Ureter (tissue), 1 donor: ENCODE data around the gene DSG2. TPM values are rescaled to one million over a fixed set of nuclear protein-coding genes. Genes with fewer than 3 reads are reported as not detected.
A peak's percentile ranks its signal among the peaks of the same experiment; 100 is the strongest.

ENCODE experiments used
- DNase-seq: peaks from one replicate; pipeline ENCODE4 v3.0.0-alpha.2; 2020; ENCODE audit warnings: low spot score
- total RNA-seq: library from RNA; stranded (reverse); gene quantifications from one replicate; pipeline ENCODE4 v1.2.4, GENCODE V29; 2023
- donor health status: DM: yes; HTN: yes; CAD: no.

The DSG2 gene
- total RNA-seq, 1 donor from 2014 or later, result 93.1 TPM

GRCh38 chr18:31555971-31556747, 58.2 kb downstream of the DSG2 start:
- DNase-seq, result peak; percentile 52

GRCh38 chr18:31557446-31557845, 59.5 kb downstream of the DSG2 start:
- no peak for DNase-seq

GRCh38 chr18:31558567-31558966, 60.6 kb downstream of the DSG2 start:
- no peak for DNase-seq

- no peak for DNase-seq
These were observed 64.7 kb downstream of the DSG2 start for GRCh38 chr18:31562726-31563125.

- no peak for DNase-seq
These were observed 65.8 kb downstream of the DSG2 start for GRCh38 chr18:31563778-31564177.

DNA sequence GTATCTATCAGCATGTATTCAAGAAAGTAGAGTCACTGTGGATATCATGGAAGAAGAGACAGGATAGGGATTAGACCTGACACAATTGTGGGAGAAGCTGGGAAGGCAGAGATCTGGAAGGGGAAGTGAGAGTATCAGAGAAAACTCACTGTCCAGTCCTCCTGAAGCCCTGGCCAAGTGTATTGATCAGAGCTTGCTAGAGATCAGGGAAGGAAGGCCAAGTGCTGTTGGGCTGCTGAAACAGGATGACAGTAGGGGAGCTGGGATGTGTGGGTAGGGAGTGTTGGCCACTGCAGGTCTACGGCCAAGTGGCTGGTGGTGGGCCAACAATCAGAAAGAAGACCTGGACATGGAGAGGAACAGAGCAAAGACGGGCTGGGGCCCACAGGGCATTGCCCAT, 67.4 kb downstream of the DSG2 start:
- DNase-seq, result no peak

GRCh38 chr18:31565782-31566512, 68.0 kb downstream of the DSG2 start:
- no peak for DNase-seq

GRCh38 chr18:31566576-31567306, 68.8 kb downstream of the DSG2 start:
- DNase-seq, result no peak

DNA sequence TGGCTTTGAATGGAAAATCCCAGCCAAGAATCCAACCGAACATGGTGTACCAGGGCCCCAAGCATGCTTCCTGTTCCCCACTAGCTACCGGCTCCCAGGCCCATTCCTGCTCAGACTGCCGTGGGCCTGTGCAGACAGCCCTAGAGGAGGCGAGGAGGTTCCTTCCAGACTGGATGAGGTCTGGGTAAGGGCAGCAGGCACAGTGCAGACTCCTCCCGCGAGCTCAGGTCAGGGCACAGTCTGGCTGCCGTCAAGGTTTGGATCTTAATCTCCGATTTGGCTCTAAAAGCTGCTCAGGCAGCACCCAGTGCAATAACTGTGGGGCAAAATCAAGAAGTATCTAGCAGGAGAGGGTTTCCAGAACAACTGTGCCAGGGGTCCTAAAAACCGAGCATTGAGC, 74.4 kb downstream of the DSG2 start:
- no peak for DNase-seq

- no peak for DNase-seq
These were observed 75.1 kb downstream of the DSG2 start for GRCh38 chr18:31573051-31573450.

DNA sequence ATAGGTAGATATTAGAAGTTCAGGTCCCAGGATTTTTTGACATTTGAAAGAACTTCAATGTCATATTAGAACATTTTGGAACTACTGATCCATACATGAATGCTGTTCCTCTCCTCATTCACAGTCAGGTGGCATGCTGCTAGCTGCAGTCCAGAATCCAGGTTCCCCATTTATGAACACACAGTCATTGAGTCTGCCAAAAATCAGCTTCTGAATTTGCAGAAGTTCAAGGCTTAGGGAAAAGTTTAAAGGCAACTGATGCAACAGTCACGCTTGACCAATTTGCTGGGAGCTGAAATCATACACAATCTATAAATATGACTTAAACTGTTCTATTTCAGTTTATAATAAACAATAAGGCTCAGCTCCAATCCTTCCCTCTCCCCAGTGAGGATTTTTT, 76.4 kb downstream of the DSG2 start:
- no peak for DNase-seq

GRCh38 chr18:31575515-31576257, 77.7 kb downstream of the DSG2 start:
- DNase-seq, result no peak

DNA sequence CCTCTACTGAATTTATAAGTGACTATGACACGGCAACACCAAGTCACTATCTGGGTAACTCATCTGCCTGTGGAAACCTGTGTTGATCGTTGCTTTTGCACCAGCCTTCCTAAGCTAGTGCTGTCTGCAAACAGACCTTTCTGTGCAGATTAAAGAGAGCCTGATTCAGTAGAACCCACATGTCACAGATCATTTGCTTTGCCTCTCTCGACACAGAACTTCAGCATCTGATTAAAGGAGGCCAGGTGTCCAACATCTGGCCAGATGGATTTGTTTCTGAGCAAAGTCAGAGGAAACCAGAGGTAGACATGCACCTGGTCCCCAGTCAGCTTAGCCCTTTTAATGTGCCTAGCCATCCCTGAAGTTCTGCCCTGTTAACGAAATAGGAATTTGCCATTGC, 78.7 kb downstream of the DSG2 start:
- no peak for DNase-seq

DNA sequence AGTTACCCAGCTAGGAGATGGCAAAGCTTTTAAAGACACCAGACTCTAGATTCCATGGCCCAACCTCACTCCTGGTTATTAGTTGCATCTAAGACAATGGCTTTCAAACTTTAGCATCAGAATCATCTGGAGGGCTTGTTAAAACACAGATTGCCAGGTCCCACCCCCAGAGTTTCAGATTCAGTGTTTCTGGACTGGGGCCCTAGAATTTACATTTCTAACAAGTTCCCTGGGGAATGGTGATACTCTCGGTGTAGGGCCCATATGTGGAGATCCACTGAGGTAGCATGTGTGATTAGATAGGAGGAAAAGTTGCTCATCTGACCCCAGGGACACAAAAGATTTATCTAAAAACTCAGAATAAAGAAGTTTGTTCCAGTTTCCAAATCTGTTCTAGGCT, 79.2 kb downstream of the DSG2 start:
- DNase-seq, result no peak

DNA sequence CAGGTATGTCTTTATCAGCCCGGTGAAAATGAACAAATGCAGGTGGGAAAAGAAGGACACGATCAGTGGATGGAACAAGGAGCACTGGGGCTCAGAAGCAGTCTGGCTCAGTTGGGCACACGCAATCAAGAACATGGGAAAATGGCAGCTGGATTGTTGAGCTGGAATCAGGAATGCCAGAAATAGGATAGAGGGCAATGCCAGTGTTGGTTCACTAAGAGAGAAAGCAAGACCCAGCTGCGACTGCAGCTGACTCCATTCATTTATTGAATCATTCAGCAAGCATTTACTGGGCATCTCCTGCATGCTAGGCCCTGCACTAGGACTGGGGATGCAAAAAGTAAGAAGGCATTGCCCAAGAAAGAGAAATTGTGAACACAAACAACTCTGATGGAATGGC, 80.1 kb downstream of the DSG2 start:
- no peak for DNase-seq

GRCh38 chr18:31579375-31579774, 81.4 kb downstream of the DSG2 start:
- DNase-seq, result no peak

DNA sequence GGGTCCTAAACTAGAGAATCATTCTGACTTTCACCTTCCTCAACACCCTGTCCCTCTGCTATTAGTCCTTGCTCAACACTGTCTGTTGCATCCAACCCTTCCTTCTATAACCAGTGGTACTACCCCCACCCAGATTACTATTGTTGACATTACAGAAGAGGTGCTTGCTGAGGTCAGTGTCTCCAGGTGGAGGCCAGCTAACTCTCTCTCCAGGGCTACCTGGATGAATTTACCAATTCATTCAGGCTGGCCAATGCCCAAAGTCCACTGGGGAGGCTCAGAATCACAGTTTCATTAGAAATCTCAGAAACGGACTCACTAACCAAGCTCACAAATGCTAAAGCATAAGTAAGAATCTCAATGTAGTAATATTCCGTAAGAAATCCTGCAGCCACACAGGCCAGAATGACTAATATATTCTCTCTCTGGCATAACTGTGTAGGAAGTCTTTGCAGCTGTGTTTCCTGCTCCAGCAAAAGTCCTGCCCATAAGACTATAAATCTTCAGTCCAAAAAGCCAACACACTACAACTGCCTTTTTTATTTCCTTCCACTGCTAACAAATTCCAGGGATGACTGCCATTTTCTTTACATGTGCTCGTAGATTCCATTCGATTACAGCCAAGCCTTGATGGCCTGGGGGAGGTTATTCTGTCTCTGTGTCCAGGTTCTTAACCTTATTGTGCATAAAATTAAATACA, 83.7 kb downstream of the DSG2 start:
- DNase-seq, result no peak

- no peak for DNase-seq
These were observed 85.3 kb downstream of the DSG2 start for GRCh38 chr18:31583185-31583854.

- DNase-seq, result no peak
These were observed 88.0 kb downstream of the DSG2 start for GRCh38 chr18:31585991-31586390.

- no peak for DNase-seq
These were observed 88.6 kb downstream of the DSG2 start for GRCh38 chr18:31586616-31587015.

DNA sequence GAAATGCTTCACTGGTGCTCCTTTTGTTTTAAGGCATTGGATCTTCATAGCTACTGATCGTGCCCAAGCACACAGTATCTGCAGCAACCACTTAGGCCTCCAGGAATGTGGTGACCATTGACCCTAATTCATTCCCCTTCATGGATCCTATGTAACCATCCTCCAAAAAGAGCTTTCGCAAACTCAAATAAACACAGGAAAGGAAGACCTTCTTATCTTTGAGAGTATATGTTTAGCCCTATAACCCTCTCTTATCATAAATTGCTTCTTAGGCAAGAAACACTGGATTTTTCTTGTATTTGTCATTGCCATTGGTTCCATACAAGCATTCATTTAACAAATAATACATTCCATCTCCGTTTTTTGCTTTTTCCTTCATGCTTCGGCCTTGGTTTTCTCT, 89.6 kb downstream of the DSG2 start:
- DNase-seq, result no peak
